NCI-H1436 treated with DMSO at 0.1 percent for 48 hours (cell line): ENCODE measurements around the gene SHANK1.
"Not testable (repeated sequence)": the region's sequence is repeated elsewhere in the genome, so short reads cannot be mapped to it uniquely, and the experiment has no call there.

Experiments
- DNase-seq: peaks from one replicate; lab custom pipeline; 2025; lab: John Stamatoyannopoulos, UW

The SHANK1 gene

DNA sequence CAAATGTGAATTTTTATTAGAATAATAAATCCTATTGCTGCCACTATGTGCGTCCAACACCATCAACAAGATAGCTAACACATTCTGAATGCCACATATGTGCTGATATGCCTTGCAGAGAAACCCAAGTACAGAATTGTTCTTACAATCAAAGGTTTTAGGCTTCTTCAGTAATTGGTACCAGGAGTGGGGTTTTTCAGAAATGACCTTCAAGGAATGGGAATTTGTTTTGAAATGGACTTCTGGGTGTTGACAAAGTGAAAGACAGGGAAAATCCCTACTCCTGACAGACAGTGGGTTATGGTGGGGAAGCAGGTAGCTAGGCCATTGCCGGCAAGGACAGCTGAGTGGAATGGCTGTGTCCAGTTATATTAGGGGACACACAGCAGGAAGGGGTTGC lies 85.6 kb downstream of the SHANK1 start:
- DNase-seq = no peak

DNA sequence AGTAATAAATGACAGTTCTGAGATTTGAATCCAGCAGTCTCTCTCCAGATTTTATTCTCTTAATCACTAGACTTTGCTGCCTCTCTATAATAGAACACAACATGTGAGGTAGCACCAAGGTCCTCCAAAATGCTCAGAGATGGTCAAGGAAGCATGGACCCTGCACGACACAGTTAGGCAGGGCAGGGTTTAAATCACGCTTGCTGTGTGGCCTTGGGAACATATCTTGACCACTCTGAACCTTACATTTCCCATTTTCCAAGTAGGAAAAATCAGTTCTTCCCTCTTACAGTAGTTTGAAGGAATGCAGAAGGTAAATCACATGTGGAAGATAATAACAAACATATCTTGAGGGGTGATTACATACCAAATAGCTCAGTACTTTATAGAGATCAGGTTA lies 86.2 kb downstream of the SHANK1 start:
- DNase-seq = no peak

DNA sequence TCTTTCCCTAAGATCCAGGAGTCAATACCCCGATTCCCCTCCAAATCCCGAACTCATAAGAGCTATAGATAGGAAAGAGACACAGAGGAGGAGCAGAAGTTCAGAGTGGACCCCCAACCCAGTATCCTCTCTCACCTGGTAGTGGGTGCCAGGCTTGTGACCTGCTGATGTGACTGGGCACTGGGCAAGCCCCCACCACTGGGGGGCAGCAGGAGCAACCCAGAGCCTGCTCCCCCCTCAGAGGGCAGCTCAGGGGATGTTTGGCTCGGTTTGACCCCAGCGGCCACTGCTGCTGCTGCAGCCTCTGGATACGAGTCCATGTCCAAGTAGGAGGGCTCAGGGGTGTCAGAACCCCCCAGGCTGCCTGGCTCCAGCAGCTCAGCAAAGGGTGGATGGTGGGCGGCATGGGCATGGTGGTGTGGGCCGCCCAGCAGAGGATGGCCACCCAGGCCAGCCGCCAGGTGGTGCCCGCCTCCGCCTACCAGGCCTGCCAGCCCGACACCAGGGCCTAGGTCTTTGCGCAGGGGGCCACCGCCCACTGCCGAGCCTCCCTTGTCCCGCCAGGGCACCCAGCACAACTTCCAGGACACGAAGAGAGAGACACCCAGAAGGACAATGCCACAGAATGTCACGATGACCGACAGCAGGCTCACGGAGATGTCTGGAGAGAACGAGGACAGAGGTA lies 87.3 kb downstream of the SHANK1 start:
- no peak for DNase-seq

DNA sequence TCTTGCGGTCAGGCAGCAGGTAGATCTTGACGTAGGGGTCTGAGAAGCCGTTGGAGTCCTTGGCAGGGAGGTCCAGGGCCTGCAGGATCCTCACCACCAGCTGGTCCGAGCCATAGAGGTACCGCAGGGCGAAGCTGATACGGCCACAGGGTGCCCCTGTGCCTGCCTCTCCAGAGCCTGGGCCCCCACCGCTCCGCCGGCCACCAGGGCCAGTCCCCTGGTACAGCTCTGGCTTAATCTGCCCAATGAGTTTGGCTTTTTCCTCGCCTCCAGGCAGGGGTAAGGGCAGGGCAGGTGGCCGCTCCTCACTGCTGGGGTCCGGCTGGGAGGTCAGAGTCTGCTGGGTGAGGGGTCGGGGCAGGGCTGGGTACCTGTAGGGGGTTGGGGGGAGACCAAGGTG lies 89.8 kb downstream of the SHANK1 start:
- DNase-seq = no peak

DNA sequence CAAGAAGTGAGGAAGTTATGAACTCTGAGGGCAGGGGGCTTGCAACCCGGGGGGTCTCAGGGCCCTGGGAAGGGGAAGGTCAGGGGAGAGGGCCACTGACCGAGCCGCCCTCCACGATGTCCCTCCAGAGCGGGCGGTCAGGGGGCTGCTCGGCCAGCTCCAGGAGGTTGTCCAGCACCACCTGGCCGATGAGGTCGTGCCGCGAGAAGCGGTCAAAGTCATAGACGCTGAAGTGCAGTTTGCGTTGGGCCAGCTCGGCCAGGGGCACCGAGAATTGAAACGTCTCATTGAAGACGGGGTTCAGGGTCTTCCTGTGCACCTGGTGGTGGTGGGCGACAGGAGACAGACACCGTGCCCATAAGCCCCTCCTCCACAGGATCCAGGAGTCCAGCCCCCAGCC lies 90.4 kb downstream of the SHANK1 start:
- no peak for DNase-seq

DNA sequence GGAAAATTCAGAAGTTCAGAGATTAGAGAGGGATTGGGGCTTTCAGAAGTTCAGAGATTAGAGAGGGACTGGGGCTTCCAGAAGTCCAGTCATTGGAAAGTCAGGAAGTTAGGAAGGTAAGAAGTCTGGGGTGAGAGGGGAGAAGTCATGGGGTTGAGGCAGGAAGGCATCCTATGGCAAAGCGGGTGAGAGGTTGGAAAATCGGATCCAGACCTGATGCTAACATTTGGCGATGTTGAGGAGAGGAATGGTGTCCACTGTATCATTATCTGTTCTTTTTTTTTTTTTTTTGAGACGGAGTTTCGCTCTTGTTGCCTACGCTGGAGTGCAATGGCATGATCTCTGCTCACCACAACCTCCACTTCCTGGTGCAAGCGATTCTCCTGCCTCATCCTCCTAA lies 91.1 kb downstream of the SHANK1 start:
- DNase-seq = no peak

DNA sequence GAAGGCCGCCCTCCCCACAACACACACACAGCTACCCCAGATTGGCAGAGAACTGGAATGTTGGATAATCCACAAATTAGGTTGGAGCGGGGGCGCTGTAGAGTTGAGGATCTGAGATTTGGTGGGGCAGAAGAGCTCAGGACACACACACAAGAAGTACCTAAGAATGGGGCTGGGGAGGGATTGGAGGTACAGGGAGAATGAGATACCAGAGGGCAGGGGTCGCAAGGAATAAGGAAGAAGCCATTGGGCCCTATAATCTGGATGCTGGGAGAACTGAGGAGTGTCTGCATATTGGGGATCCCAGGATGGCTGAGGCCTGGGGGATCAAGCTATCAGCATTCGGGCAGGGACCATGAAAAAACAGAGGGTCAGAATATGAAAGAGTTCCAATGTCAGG lies 91.5 kb downstream of the SHANK1 start:
- DNase-seq = no peak

DNA sequence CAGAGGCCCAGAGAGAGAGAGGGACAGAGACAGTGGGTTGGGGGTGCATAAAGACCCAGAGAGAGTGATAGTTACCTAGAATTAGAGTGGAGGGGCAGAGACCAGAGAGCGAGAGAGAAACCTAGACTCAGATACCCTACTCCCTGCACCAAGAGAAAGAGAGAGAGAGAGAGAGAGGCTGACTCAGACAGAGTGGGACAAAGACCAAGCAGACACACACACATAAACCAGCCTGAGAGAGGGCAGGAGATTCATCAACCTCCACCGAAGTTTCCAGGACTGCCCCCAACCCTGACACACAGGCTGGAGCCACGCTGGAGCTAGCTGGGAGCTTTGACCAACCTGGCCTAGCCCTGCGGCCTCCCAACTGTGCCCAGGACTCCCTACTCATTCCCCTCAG lies 92.8 kb downstream of the SHANK1 start:
- DNase-seq = no peak

DNA sequence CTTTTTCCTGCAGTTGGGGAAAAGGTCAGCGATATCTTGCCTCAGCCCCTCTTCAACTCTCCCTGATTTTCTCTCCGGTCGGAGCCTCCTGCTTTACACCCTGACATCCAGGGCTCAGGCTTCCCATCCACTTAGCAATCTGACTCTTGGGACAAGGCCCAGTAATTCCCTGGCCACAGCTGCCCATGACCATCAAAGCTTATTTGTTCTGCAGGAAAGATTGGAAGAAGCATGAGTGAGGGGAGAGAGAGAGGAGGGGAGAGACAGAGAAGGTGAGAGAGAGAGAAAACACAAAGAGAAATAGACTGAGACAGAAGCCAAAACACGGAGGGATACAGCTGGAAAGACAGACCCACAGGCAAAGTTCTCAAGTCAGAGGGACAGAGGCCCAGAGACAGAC lies 93.6 kb downstream of the SHANK1 start:
- DNase-seq = no peak

DNA sequence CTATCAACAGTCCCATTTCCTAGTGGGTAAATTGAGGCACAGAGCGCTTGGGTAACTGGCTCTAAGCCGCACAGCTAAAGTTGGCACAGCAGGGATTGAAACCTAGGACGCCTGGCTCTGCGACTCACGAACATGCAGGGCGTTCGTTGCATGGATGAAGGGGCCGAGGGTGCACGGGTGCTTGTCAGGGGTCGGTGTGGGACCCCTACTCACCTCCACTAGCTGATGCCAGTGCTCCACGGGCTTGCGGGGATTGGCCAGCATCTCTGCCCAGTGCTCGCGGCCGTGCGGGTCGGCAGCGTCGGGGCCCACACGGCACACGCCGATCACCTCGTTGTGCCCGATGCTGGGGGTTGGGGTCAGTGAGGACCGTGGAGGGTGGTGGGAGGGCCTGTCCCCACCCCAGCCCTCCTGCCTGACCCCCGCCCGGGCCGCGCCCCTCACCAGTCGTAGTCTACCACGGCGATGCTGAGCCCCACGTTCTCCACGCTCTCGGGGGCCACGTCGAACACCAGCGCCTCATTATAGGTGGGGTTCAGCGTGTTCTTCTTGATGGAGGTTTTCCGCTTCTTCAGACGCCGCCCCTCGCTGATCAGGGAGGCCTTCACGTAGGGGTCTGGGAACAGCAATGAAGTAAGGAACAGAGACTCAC lies 94.5 kb downstream of the SHANK1 start:
- DNase-seq = no peak

DNA sequence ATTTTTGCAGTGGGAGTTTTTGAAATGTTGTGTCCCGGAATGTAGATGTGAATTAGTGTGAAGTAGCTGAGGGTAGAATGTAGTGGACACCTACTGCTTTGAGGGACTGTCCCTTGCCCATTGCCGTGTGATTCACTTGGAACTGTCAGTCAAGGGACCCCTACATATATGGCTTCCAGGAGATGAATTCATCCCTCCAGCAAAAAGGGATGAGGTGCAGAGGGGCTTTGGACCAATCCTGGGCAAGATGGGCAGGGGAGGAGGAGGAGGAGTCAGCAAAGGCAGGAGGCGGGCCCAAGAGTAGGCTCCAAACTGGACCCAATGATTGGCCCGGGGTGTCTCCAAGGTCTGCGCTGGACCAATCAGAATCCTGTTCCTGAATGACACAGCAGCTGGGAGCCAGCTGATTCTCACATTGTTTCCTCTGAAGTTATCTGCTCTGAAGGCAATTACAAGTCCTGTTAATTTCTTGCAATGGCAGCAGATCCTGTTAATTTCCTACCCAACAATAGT lies 99.2 kb downstream of the SHANK1 start:
- not testable (repeated sequence) for DNase-seq

DNA sequence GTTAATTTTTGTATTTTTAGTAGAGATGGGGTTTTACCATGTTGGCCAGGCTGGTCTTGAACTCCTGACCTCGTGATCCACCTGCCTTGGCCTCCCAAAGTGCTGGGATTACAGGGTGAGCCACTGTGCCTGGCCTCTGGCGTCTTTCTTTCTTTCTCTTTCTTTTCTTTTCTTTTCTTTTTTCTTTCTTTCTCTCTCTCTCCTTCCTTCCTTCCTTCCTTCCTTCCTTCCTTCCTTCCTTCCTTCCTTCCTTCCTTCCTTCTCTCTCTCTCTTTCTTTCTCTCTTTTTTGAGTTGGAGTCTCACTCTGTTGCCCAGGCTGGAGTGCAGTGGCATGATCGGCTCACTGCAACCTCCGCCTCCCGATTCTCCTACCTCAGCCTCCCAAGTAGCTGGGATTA lies 100.4 kb downstream of the SHANK1 start:
- DNase-seq = not testable (repeated sequence)

DNA sequence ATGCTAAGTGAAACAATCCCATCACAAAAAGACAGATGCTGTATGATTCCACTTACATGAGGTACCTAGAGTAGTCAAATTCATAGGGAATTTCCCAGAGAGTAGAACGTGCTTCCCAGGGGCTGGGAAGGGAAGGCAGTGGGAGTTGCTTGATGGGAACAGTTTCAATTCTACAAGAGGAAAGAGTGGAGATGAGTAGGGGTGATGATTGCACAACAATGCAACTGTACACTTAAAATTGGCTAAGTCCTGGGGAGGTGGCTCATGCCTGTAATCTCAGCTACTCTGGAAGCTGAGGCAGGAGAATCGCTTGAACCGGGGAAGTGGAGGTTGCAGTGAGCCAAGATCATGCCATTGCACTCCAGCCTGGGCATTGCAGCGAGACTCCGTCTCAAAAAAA lies 101.2 kb downstream of the SHANK1 start:
- not testable (repeated sequence) for DNase-seq

DNA sequence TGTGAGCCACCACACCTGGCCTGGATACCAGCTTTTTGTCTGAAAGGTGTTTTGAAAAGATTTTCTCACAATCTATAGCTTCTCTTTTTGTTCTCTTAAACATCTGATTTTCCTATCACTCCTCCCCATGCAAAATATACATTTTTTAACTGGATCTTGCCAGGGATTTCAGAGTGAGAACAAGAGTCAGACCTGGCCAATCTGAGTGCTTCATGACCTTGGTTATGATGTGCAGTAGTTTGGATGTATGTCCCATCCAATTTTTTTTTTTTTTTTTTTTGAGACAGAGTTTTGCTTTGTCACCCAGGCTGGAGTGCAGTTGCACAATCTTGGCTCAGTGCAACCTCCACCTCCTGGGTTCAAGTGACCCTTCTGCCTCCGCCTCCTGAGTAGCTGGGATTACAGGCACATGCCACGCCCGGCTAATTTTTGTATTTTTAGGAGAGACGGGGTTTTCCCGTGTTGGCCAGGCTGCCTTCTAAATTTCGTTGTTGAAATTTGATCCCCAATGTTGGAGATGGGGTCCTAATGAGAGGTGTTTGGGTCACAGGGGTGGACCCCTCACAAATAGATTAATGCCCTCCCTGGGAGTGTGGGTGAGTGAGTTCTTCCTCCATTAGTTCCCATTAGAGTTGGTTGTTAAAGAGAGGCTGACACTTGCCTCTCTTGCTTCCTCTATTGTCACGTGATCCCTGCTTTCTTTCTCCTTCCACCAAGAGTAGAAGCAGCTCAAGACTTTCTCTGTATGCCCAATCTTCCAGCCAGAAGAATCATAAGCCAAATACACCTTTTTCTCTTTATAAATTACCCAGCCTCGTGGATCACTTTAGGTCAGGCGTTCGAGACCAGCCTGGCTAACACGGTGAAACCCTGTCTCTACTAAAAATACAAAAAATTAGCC lies 106.8 kb downstream of the SHANK1 start:
- not testable (repeated sequence) for DNase-seq
